Inflammatory macrophage (primary cell): ENCODE data around the gene ACBD6.
A peak's percentile ranks its signal among the peaks of the same experiment; 100 is the strongest.
"Not testable (repeated sequence)": the region's sequence is repeated elsewhere in the genome, so short reads cannot be mapped to it uniquely, and the experiment has no call there.

ENCODE experiments used
- DNase-seq, 2 donors: peaks; one replicate each; pipeline ENCODE4 v3.0.0-alpha.2; 2020 to 2022
- total RNA-seq, 18 experiments: gene quantifications; one replicate each; lab custom pipeline; 2026; ENCODE audit warnings: mixed read lengths in 6 of 18, inconsistent platforms in 2 of 18; lab: John Stamatoyannopoulos, UW

The ACBD6 gene
- total RNA-seq: 5.6 to 29.0 (median 21.0) reads per million in 18 experiments

- peak; percentile 84 to 90 for DNase-seq
These were observed at the start of gene ACBD6 for GRCh38 chr1:180502361-180503279. Gene ACBD6, minus strand, starts transcription at chr1:180502577. Its CDS starts 311 bp downstream, at chr1:180502266.

DNA sequence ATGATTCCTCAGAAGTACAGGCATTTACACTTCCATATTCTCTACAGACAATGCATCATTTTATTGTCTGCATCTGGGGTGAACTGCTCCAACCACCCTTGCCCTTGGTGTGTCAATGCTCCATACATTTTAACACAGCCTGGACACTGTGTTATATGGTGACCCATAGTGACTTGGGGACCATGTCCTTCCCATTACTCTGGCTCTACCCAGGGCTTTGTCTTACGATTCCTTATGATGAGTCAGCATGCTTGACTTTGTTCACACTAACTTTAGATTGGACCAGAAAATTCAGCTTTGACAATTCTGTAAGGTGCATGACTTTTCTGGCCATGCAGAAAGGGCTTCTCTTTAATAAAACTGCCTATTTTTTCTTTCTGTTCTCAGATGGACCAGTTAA is 49.6 kb upstream of the ACBD6 start:
- DNase-seq: no peak

- DNase-seq: no peak
These were observed 47.9 kb upstream of the ACBD6 start for GRCh38 chr1:180550241-180550640.

- DNase-seq: not testable (repeated sequence)
These were observed 47.4 kb upstream of the ACBD6 start for GRCh38 chr1:180549770-180550169.

DNA sequence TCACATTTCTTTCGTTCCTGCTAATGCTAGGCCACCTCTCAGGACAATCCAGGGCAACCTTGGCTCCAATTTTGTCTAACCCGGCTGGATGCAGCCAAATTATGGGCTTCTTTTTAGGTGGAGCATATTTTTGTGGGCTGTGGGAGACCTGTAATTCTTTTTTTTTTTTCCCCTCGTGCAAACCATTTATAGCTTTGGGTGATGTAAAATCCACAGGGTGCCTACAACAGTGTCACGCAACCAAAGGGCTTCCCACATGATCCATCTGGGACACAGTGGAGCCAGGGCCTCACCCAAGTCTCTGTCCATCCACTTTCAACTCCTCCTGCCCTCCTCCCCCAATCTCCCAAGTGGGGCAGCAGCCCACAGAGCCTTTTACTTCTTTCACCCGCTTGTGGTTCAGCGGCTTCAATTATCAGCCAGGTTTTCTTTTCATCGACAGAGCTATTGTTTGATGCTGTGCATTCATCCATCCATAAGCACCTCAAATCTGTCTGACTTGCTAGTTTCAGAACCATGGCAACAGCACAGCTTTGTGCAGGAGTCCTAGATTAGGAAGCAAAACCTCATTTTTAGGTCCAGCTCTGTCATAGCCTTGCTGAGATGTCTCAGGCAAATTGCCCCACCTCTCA is 46.4 kb upstream of the ACBD6 start:
- no peak for DNase-seq

DNA sequence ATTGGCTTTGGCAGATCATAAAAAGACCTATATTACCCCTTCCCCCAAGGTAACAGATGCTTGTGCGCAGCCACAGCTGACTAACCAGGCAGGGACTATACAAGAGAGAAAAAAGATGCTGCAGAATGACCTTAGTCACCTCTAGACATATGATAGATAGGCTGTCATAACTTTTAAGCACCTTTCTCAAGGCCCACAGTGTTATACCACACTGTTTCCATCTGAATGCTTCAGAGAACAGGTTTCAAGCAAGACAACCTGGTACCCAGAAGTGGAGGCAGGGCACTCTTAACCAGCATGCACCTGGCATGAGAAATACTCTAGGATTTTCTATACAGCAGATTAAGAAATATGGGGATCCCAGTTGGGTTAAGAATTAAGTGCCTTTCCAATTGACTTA is 43.6 kb upstream of the ACBD6 start:
- DNase-seq: no peak

DNA sequence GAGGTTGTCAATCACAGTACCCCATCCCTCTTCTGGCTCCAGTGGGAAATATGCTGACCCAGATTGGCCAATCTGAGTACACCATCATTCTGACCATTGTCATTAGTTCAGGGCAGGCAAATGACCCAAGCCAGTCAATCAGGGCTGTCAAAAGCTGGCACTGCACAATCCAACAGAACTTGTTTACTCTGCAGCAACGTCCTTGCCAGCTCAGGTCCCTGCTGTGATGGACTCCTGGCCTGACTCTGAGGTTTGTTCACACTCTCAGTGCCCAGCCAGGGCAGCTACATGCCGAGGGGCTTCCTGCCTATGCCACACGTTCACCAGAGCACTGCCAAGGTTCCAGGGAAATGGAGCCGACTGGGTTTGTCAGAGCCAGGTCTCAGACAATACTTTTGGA is 41.7 kb upstream of the ACBD6 start:
- no peak for DNase-seq

DNA sequence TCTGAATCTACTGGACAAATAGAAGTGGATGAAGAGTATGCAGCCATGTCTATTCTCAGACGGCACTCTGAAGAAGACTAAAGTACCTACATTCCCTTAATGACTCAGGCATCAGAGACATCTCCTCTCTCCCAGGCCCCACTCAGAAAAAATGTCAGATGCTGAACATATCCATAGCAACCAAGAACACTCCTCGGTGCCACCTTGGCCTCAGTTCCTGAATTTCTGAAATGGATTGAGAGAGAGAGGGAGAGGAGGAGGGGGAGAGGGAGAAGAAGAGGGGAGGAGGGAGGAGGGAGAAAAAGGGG is 40.4 kb upstream of the ACBD6 start:
- no peak for DNase-seq

DNA sequence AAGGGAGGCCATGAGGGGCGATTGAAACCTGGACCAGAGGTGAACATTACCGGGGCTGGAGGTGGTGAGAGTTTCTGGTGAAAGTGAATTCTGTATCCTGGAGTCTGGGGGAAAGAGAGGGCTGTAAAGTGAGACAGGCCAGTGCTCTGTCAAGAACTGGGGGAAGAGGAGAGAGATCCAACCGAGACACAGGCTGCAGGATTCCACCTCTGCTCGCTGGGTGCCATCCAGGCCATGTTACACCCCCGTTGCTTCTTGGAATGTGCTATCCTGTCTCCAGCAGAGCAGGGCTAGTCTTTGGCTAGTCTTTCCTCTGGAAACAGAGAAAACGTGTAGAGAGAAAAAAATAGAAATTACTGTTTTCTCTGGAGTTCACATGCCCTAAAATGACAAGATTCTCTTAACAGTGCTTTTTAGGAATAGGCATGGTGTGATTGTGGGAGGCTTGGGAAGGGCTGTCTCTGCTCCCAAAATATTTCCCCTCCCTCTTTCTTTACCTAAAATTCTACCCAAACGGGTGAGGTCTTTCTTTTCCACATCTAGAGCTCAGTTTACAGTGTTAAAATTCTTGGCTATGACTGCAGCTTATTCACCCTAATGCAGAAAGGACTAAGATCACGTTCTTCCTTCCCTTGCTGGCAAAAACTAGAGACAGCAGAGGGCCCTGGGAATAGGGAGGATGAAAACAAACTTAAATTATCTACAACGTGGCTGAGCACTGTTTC is 39.9 kb upstream of the ACBD6 start:
- DNase-seq: no peak

DNA sequence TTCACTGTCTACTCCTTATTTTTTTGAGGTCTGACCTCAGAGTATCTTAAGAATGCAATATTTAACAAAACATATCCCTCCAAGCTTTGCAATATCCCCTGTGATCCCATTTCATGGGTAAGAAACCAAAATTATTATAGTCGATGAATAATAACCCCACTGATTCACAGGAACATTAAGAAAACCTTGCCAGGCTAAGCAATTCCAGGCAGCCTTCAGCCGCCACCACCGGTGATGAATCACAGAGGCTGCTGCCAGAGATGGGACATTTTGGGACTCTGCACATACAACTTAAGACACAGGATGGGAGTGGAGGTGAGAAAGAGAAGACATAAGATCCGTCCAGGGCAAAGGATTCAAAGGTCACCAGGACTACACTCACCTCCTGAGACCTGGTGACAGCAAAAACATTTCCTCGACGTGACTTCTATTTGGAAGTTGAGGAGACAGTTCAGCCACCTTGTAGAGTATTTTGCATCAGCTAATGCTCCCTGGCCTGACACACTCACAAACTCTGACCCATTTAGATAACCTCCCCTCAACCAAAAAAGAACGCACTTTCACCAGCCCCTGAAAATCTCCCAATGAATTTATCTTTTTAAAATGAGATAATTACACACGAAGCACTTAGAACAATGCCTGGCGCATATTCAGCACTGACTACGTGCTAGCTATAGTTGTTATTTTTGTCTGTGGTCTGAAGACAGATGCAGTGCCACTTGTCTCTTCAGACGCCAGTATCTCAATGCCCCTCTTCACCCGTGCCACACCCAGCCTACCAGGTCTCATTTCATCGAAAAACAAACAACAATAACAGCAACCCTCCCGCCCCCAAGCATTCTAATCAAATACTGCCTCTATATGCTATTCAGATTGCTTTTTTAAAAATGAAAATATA is 38.6 kb upstream of the ACBD6 start:
- DNase-seq: no peak

GRCh38 chr1:180539136-180539535 is 36.8 kb upstream of the ACBD6 start:
- no peak for DNase-seq

- no peak for DNase-seq
These were observed 34.5 kb upstream of the ACBD6 start for GRCh38 chr1:180536821-180537372.

GRCh38 chr1:180535418-180535999 is 33.1 kb upstream of the ACBD6 start:
- DNase-seq: no peak

DNA sequence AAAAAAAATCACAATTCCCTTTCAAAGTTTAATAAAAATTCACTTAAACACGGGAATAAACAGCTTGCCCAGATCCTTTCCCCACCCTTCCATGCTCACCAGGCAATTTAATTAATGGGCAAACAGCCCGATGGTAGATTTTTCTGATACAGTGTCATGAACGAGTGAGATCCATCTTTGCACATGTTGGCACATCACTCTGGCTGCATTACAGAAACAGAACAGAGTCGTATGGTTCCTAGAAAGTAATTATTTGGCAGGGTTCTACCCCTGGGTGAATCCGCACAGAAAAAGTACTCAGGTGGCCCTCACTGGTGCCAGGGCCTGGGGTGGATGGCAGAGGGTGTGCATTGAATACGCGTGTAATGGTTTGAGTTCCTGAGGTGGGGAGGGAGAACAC is 31.8 kb upstream of the ACBD6 start:
- no peak for DNase-seq

GRCh38 chr1:180533266-180533987 is 31.1 kb upstream of the ACBD6 start:
- DNase-seq: peak; percentile 58 to 63

- no peak for DNase-seq
These were observed 30.5 kb upstream of the ACBD6 start for GRCh38 chr1:180532854-180533253.

DNA sequence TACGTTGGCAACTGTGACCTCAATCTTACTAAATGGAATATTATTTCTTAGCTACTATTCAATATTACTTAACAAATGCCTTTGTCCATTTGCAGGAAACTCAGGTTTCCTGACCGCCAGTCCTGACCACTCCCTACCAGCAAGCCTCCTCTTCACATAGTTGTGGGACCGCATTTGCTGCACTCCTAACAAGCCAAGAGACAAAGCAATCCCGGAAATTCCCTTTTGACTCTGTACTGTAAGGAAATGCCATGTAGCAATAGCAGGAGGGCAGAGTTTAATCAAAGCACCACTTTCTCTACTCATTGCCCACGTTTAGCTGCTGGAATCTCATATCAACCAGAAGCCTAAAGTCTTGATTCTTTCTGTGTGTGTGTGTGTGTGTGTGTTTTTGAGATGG is 28.1 kb upstream of the ACBD6 start:
- DNase-seq: no peak

DNA sequence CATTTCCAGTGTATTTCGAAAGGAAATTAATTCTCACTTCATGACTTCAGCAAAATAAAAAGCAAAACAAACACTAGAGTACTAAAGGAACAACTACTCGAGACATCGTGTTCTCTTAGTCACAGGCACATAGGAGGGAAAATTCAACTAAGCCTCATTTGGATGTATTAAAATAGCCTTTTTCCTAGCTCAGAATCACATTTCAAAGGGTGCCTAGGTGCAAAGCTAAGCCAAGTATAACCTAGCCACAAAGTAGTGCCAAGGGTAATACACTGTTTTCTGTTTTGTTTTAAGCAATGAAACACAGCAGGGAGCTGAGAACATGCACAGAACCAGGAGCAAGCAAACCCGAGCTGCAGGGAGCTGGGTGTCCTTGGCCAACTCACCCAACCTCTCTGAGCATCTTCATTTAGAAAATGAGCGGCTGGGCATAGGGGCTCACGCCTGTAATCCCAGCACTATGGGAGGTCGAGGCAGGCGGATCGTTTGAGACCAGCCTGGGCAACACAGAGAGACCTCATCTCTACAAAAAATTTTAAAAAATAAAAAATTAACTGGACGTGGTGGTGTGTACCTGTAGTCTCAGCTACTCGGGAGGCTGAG is 26.6 kb upstream of the ACBD6 start:
- no peak for DNase-seq

DNA sequence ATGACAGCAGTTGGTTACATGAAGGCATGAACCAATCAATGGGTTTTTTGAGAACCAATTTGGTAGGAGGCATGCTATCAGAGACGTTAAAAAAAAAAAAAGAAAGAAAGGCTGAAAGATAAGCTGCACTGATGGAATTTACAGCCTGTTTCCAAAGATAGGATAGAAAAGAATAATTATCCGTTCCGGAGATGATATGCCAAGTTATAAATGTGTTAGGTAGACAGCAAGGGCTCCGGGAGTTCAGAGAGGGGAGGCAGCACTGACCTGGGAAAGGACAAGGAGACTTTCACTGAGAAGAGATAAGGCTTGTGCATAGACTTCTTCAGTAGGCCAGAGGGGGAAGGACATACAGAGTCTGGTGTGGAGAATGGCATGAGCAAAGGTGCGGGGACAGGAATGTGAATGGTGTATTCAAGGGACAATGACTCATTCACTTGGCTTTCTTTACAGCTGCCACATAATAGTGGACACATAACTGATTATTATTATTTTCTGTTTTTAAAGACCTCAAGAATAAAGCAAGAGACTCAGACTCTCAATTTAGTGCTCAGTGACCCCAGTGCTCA is 24.8 kb upstream of the ACBD6 start:
- DNase-seq: no peak

GRCh38 chr1:180525715-180526039 is 23.3 kb upstream of the ACBD6 start:
- DNase-seq: no peak
